Measurements from ENCODE around the gene DOK7.

DNA sequence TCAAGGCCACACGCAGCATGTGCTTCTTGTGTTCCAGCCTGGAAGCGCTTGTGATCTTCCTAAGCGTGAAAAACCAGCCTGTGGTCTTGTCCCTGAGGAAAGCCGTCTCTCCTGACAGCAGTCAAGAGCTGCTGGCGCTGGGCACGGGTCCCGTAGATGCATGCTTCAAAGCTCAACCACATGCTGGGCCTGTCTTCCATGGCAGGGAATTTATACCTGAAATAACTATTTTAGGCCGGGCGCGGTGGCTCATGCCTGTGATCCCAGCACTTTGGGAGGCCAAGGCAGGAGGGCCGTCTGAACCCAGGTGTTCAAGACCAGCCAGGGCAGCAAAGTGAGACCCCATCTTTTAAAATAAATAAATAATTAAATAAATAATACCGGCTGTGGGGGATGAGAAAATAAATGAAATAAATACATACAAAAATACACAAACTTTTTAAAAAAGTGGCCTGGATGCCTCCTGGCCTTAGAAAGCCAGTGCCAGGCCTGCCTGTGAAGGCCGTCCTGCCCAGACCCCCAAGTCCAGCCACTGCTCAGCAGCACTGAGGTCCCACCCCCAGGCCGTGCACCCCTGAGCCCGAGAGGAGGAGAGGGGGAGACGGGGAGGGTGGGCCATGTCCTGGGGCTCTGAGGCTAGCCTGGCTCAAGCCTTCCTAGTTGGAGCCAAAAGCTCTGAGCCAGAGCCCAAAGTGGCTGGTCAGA is 58.7 kb downstream of the DOK7 start:
- no peak for TF ChIP-seq POLR2AphosphoS5 (IDR thresholded peaks at IDR 0.05; ENCODE audit: borderline replicate concordance, low read depth, low read length)
- no peak for TF ChIP-seq EZH2 (IDR thresholded peaks at IDR 0.05)
